PFSK-1 (cell line): Measurements from ENCODE around the gene SF3A2.

Experiments
- FOXP2 ChIP-seq: optimal IDR thresholded peaks from 2 replicates; pipeline ENCODE3; 2011; ENCODE audit warnings: borderline replicate concordance, control low read depth, inconsistent platforms; ENCODE audit not compliant: insufficient read depth; ENCODE audit errors: extremely low read length, extremely low read depth
- POLR2AphosphoS5 ChIP-seq: IDR thresholded peaks from 2 replicates; pipeline ENCODE4 v1.6.1; 2012; ENCODE audit warnings: low read depth, mild to moderate bottlenecking, control low read depth, low read length, moderate library complexity
- SIN3A ChIP-seq: IDR thresholded peaks from 2 replicates; pipeline ENCODE4 v1.6.1; 2012; ENCODE audit warnings: mild to moderate bottlenecking, low read length, moderate library complexity, borderline replicate concordance; ENCODE audit not compliant: insufficient read depth
- TAF1 ChIP-seq: IDR thresholded peaks from 2 replicates; pipeline ENCODE4 v1.6.1; 2012; ENCODE audit warnings: low read length, control low read depth, borderline replicate concordance; ENCODE audit not compliant: insufficient read depth
- TF ChIP-seq, protein P1 (sequence below), 2 experiments: IDR thresholded peaks; 2 replicates each; pipeline versions ENCODE4 v1.6.1 to v1.8.0; 2011 to 2012; ENCODE audit warnings: low read depth in 2 of 2, low read length in 2 of 2, control low read depth in 1 of 2, inconsistent platforms in 1 of 2, mild to moderate bottlenecking in 1 of 2, moderate library complexity in 1 of 2; ENCODE audit not compliant: insufficient read depth in 1 of 2

The SF3A2 gene

DNA sequence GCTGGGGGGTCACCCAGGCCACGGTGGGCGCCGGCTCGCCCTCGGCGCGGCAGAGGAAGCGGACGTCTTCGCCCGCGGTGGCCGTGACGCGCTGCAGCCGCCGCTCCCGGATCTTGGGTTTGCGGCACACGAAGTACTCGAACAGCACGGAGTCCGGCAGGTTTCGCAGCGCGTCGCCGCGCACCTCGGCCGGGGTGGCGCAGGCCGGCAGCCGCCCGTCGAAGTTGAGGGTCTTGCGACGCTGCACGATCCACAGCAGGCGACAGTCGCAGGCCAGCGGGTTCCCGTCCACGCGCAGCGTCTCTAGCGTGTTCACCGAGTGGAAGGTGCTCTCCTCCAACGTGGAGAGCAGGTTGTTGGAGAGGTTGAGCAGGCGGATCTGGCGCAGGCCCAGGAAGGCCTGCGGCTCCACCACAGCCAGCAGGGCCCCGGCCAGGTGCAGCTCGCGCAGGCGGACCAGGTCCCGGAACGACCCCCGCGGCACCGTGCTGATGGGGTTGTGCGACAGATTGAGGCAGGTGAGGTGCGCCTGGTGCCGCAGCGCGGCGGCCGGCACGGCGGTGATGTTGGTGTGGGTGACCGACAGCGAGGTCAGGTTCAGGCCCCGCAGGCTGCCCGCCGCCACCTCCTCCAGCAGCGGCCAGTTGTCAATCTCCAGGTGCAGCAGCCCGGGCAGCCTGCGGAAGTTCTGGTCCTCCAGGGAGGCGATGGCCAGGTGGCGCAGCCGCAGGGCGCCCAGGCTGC is 54.0 kb downstream of the SF3A2 start:
- TF ChIP-seq TAF1 (no peak), SIN3A (no peak), FOXP2 (no peak), POLR2AphosphoS5 (no peak)
- TF ChIP-seq, protein P1, sequence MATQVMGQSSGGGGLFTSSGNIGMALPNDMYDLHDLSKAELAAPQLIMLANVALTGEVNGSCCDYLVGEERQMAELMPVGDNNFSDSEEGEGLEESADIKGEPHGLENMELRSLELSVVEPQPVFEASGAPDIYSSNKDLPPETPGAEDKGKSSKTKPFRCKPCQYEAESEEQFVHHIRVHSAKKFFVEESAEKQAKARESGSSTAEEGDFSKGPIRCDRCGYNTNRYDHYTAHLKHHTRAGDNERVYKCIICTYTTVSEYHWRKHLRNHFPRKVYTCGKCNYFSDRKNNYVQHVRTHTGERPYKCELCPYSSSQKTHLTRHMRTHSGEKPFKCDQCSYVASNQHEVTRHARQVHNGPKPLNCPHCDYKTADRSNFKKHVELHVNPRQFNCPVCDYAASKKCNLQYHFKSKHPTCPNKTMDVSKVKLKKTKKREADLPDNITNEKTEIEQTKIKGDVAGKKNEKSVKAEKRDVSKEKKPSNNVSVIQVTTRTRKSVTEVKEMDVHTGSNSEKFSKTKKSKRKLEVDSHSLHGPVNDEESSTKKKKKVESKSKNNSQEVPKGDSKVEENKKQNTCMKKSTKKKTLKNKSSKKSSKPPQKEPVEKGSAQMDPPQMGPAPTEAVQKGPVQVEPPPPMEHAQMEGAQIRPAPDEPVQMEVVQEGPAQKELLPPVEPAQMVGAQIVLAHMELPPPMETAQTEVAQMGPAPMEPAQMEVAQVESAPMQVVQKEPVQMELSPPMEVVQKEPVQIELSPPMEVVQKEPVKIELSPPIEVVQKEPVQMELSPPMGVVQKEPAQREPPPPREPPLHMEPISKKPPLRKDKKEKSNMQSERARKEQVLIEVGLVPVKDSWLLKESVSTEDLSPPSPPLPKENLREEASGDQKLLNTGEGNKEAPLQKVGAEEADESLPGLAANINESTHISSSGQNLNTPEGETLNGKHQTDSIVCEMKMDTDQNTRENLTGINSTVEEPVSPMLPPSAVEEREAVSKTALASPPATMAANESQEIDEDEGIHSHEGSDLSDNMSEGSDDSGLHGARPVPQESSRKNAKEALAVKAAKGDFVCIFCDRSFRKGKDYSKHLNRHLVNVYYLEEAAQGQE (IDR thresholded peaks at IDR 0.05; ENCODE audit: insufficient read depth in 1 of 2, low read depth in 2 of 2, low read length in 2 of 2): no peak

DNA sequence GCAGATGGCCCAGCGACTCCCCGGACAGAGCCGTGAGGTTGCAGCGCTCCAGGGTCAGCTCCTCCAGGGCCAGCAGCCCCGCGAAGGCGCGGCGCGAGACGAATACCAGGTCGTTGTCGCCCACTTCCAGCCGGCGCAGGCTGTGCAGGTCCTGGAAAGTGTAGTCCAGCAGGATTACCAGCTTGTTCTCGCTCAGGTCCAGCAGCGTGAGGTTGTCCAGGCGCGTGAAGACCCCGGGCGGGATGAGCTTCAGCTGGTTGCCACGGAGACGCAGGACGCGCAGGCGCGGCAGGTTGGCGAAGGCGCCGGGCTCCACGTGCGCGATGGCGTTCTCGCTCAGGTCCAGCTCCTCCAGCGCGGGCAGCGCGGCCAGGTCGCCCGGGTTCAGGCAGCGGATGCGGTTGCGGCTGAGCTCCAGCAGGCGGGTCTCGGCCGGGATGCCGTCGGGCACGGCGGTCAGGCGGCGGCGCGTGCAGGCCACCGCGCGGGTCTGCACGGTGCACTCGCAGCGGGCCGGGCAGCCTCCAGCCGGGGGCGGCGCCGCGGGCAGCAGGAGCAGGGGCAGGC is 54.6 kb downstream of the SF3A2 start:
- TF ChIP-seq POLR2AphosphoS5: no peak
- TF ChIP-seq, protein P1 (IDR thresholded peaks at IDR 0.05; ENCODE audit: insufficient read depth in 1 of 2, low read depth in 2 of 2, low read length in 2 of 2): no peak
- TF ChIP-seq SIN3A: no peak
- no peak for TF ChIP-seq FOXP2
- TF ChIP-seq TAF1: no peak

GRCh38 chr19:2294687-2295335 is 58.2 kb downstream of the SF3A2 start:
- no peak for TF ChIP-seq TAF1
- TF ChIP-seq, protein P1 (IDR thresholded peaks at IDR 0.05; ENCODE audit: insufficient read depth in 1 of 2, low read depth in 2 of 2, low read length in 2 of 2): no peak
- TF ChIP-seq FOXP2: no peak
- no peak for TF ChIP-seq POLR2AphosphoS5
- TF ChIP-seq SIN3A: no peak

GRCh38 chr19:2296141-2296540 is 59.5 kb downstream of the SF3A2 start:
- TF ChIP-seq FOXP2 (no peak), SIN3A (no peak), POLR2AphosphoS5 (no peak), TAF1 (no peak)
- TF ChIP-seq, protein P1 (IDR thresholded peaks at IDR 0.05; ENCODE audit: insufficient read depth in 1 of 2, low read depth in 2 of 2, low read length in 2 of 2): no peak
